GM15510 (cell line): Measurements from ENCODE around the gene LARGE1.

Source experiments
- POLR2A ChIP-seq: IDR thresholded peaks from 3 replicates; pipeline ENCODE4 v1.6.1; 2011; ENCODE audit warnings: borderline replicate concordance; ENCODE audit not compliant: insufficient read length; ENCODE audit errors: extremely low read depth

Gene LARGE1

GRCh38 chr22:33920197-33920540 lies at the start of gene LARGE1:
LARGE1 (minus strand) TSS chr22:33920476.
- TF ChIP-seq POLR2A, result no peak

GRCh38 chr22:33969045-33969444 lies 48.8 kb upstream of the LARGE1 start:
- no peak for TF ChIP-seq POLR2A

DNA sequence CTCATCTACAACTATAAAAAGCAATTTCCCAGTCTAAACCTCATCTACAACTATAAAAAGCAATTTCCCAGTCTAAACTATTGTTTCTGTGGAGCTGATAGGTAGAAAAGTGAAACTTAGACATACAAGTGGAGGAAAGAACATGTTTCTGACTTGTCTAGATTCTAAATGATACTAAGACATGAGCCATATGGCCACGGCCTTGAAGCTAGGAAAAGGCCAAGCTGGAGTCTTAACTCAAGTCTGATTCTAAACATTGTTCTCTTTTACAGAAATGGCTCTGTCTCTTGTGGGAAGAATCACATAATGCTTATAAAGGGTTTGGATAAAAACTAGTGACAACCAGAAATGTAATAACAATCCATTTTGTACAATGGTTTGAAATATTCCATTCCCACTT lies 43.8 kb upstream of the LARGE1 start:
- TF ChIP-seq POLR2A, result no peak

DNA sequence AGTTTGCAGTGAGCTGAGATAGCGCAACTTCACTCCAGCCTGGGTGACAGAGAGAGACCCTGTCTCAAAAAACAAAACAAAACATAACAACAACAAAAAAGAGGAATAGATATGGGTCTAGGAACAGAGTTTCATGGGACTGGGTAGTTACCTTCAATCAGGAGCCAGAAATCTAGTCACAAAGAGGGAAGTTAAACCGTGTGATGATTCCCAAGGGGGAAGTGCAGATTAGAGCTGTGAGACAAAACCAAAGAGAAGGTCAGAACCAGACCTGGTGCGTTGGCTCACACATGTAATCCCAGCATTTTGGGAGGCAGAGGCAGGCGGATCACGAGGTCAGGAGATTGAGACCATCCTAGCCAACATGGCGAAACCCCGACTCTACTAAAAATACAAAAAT lies 42.1 kb upstream of the LARGE1 start:
- no peak for TF ChIP-seq POLR2A

DNA sequence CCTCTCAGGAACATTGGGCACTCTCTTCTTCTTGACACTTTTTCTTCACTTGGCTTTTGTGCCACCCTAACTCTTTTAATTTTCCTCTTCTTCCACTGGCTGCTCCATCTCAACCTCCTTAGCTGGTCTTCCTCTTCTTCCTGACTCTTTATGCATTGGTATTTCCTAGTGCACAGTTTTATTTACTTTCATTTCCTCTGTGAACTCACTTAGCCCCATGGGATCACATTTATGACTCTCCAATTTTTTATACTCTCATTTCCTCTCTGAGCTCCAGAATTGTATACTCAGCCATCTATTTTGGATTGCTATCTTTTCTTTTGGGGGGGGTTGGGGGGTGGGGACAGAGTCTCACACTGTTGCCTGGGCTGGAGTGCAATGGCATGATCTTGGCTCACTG lies 38.5 kb upstream of the LARGE1 start:
- TF ChIP-seq POLR2A, result no peak

DNA sequence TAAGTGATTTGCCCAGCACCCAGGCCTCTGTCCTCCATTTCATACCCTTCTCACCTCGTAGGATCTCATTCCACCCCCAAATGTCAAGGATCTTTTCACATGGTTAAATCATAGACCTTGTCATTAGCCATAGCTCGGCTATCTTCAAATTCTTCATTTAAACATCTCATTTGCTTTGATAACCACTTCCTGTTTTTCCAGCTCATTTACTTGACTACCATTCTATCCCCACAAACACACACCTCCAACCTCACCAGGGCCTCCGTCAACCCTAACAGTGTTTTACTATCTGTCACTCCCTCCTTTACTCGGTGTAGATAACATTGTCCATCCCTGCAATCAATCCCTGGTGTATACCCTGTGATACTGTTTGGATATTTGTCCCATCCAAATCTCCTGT lies 36.8 kb upstream of the LARGE1 start:
- TF ChIP-seq POLR2A, result no peak

- TF ChIP-seq POLR2A, result no peak
Observed at GRCh38 chr22:33952776-33953175, 32.5 kb upstream of the LARGE1 start.

- no peak for TF ChIP-seq POLR2A
Observed at GRCh38 chr22:33940741-33941140, 20.5 kb upstream of the LARGE1 start.

DNA sequence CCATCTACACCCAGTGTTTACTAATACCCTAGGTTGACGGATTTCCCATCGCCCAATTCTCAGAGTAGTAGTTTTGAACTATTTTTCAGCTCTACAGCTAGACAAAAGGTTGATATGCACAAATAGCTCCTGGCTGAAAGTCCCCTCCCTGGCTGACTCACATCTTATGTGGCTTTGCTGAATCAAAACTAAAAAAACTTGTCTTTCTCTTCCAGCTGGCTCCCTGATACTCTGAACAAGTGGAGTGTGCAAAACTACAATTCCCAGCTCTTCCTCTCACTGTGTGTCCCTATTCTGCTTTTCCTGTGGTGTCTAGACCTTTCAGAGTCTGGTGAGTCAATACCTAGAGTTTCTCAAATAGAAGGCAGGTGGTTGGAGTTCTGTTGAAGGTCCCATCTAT lies 12.7 kb upstream of the LARGE1 start:
- TF ChIP-seq POLR2A, result no peak

DNA sequence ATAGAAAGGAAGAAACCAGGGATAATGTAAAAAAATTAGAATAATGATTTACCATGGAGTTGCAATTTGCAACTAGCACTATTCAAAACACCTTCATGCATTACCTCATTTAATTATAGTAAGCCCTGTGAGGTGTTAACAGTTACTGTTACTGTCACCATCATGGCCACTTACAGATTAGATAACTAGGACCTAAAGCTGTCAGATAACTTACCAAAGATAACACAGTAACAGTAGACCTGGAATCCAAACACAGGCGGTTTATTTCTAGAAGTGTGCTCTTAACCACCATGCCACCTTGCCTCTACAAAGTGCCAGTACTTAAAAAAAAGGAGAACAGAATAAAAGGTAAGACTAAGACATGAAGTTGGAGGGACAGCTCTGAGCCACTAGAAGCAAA lies 11.1 kb upstream of the LARGE1 start:
- no peak for TF ChIP-seq POLR2A

DNA sequence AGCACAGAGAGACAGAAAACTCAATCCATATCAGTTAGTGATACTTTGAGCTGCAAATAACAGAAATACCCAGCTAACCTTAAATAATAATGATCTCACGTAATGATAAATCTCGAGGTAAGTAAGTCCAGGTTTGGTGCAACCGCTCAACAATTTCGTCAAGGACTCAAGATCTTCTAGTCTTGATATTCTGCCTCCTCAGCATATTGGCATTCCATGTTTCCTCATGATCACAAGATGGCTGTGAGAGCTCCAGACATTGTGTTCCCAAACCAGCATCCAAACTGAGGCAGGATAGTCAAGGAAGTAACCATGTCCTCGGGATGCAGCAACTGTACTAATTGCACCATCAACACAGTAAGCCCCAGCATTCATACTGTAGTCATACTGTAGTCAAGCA lies 7.5 kb upstream of the LARGE1 start:
- no peak for TF ChIP-seq POLR2A

GRCh38 chr22:33925194-33925593 lies 4.9 kb upstream of the LARGE1 start:
- no peak for TF ChIP-seq POLR2A

GRCh38 chr22:33923660-33924246 lies 3.5 kb upstream of the LARGE1 start:
- no peak for TF ChIP-seq POLR2A

DNA sequence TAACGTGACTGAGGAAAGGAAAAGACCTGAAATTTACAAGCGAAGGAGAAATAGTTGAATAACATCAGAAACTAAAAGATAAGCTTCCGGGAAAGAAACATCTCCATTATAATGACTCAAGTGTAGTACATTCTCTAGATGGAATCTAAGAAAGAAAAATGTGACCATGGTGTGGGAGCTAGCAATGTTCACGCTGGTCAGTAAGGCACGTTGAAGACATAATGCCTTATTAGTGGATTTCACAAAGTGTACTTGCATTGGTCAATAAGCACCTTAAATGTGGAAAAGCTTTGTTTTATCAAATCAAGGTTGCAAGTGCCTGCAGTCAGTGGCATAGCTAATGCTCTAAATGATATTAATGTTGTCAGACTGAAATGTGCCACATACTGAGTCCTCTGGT lies 2.8 kb upstream of the LARGE1 start:
- no peak for TF ChIP-seq POLR2A

DNA sequence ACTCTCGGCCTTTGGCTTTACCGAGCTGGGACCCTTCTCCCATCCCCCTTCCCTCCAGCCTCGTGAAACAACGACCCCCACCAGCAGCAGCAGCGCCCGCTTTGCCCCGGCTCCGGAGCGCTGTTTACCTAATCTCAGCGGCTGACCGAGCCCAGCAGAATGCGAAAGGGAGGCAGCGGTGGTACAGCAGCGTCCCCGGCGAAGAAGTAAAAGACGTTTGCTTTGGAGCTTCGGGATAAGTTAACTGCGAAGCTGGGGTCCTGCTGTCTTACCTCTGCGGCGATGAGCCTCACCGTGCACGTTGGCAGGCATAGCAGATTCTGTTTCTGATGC lies 2.0 kb upstream of the LARGE1 start:
- TF ChIP-seq POLR2A, result no peak

DNA sequence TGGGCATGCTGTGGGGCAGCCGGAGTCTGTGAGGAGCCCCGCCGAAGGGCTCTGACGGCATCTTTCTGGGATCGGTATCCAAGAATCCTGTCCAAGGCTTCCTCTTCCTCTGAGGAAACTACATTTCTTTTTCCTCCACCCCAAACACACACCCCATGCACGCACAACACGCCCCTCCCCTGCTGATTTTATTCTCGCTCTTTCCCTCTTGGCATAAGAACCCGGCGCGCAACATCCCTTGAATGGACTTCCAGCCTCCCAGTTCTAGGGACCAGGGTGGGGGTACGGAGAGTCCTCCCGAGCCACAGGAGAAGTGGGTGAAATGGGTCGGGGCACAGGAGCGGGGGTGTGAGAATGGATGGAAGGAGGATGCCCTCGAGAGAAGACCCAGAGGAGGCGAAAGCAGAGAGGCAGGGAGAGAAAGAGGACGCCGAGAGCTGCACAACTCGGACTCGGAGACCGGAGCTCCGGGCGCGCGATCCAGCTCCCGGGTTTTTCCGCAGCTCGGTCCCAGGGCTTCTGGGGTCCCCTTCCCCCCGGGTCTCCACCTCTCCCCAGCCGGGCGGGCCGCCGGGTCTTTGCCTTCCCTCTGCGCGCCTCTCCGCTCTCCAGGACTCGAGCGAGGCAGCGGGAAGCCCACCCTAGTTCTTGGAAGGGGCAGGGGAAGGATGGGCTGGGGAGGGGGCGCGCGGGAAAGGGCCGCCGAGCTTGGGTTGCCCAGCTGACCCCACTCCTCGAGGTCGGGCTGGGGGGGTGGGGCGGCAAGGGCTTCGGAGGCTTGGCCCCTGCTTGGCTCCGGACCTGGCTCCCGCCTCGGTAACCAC lies 1.5 kb upstream of the LARGE1 start:
- peak; percentile 15 for TF ChIP-seq POLR2A
